GM23248 (cell line): ENCODE measurements around the gene AVPR2. TPM values are rescaled to one million over a fixed set of nuclear protein-coding genes. Genes with fewer than 3 reads are reported as not detected.

Experiments used
- DNase-seq: peaks from one replicate; pipeline ENCODE4 v3.0.0-alpha.2; 2015
- H2AFZ ChIP-seq: fragments of 200-600 bp; sonication (generic); 2 replicates; pipeline ENCODE4 v1.6.1; 2016; ENCODE audit warnings: antibody characterized with exemption
- H3F3A ChIP-seq: fragments of 200-600 bp; sonication (generic); 2 replicates; pipeline ENCODE4 v1.6.1; 2016; ENCODE audit warnings: mild to moderate bottlenecking, antibody characterized with exemption, mixed run types; ENCODE audit not compliant: insufficient read depth
- H3K27ac ChIP-seq: fragments of 200-600 bp; sonication (generic); 2 replicates; pipeline ENCODE4 v1.5.1; 2016; ENCODE audit warnings: mild to moderate bottlenecking
- H3K27me3 ChIP-seq: fragments of 200-600 bp; sonication (generic); replicated peaks from 2 replicates; pipeline ENCODE4 v1.6.1; 2016; ENCODE audit warnings: mild to moderate bottlenecking; ENCODE audit not compliant: insufficient read depth
- H3K36me3 ChIP-seq: fragments of 200-600 bp; sonication (generic); 2 replicates; pipeline ENCODE4 v1.6.1; 2016; ENCODE audit warnings: low read depth, mild to moderate bottlenecking
- H3K4me1 ChIP-seq: fragments of 200-600 bp; sonication (generic); 2 replicates; pipeline ENCODE4 v1.6.1; 2016; ENCODE audit warnings: mild to moderate bottlenecking; ENCODE audit not compliant: insufficient read depth
- H3K4me2 ChIP-seq: fragments of 200-600 bp; sonication (generic); one replicate; pipeline ENCODE4 v1.6.1; 2016; ENCODE audit warnings: mild to moderate bottlenecking; ENCODE audit not compliant: unreplicated experiment
- H3K4me3 ChIP-seq: fragments of 200-600 bp; sonication (generic); 2 replicates; pipeline ENCODE4 v1.5.1; 2016; ENCODE audit warnings: mild to moderate bottlenecking
- H3K79me2 ChIP-seq: fragments of 200-600 bp; sonication (generic); 2 replicates; pipeline ENCODE4 v1.6.1; 2016; ENCODE audit warnings: mild to moderate bottlenecking; ENCODE audit not compliant: insufficient read depth
- H3K9ac ChIP-seq: fragments of 200-600 bp; sonication (generic); 2 replicates; pipeline ENCODE4 v1.6.1; 2016; ENCODE audit warnings: mild to moderate bottlenecking
- H3K9me2 ChIP-seq: fragments of 200-600 bp; sonication (generic); 2 replicates; pipeline ENCODE4 v1.6.1; 2016; ENCODE audit warnings: mixed run types, mild to moderate bottlenecking, moderate library complexity; ENCODE audit not compliant: insufficient read depth
- H3K9me3 ChIP-seq: fragments of 200-600 bp; sonication (generic); one replicate; pipeline ENCODE4 v1.6.1; 2017; ENCODE audit warnings: low read depth
- H4K20me1 ChIP-seq: fragments of 200-600 bp; sonication (generic); 2 replicates; pipeline ENCODE4 v1.6.0; 2016; ENCODE audit not compliant: insufficient read depth
- EZH2 ChIP-seq: fragments of 200-600 bp; sonication (generic); IDR thresholded peaks from 2 replicates; pipeline ENCODE4 v1.6.1; 2018; ENCODE audit warnings: antibody characterized with exemption, mild to moderate bottlenecking; ENCODE audit not compliant: insufficient read depth, poor library complexity, severe bottlenecking
- EZH2phosphoT487 ChIP-seq: fragments of 200-600 bp; sonication (generic); IDR thresholded peaks from 2 replicates; pipeline ENCODE4 v1.6.1; 2018; ENCODE audit warnings: antibody characterized with exemption, moderate library complexity, mild to moderate bottlenecking, low read depth; ENCODE audit not compliant: insufficient read depth
- WGBS, 2 experiments: methylation state at CpG; one replicate each; pipeline ENCODE4 v1.1.6; 2015 to 2017; ENCODE audit warnings: low lambda C conversion rate in 2 of 2, low coverage in 1 of 2; ENCODE audit errors: missing lambda C conversion rate in 2 of 2; 5-methylcytosine and 5-hydroxymethylcytosine counted together
- in situ Hi-C: fragments of 300-500 bp; cut with MboI; formaldehyde crosslinking; loops from 2 replicates; pipeline ENCODE4 v1.15.0; 2020
- polyA plus RNA-seq: library from polyadenylated mRNA; unstranded; fragments of >200 nt; fragmentation: Nextera tagmentation; extraction: Ambion mirVana; gene quantifications from 2 replicates; pipeline ENCODE4 v1.2.1, GENCODE V29; 2016
- total RNA-seq: library from RNA; depleted of rRNA; stranded (reverse); fragments of >200 nt; shearing (Covaris generic); gene quantifications from 2 replicates; pipeline ENCODE4 v1.2.3, GENCODE V29; 2014

AVPR2 gene
- total and polyA plus RNA-seq, 2 experiments from 2014 or later = not detected

DNA sequence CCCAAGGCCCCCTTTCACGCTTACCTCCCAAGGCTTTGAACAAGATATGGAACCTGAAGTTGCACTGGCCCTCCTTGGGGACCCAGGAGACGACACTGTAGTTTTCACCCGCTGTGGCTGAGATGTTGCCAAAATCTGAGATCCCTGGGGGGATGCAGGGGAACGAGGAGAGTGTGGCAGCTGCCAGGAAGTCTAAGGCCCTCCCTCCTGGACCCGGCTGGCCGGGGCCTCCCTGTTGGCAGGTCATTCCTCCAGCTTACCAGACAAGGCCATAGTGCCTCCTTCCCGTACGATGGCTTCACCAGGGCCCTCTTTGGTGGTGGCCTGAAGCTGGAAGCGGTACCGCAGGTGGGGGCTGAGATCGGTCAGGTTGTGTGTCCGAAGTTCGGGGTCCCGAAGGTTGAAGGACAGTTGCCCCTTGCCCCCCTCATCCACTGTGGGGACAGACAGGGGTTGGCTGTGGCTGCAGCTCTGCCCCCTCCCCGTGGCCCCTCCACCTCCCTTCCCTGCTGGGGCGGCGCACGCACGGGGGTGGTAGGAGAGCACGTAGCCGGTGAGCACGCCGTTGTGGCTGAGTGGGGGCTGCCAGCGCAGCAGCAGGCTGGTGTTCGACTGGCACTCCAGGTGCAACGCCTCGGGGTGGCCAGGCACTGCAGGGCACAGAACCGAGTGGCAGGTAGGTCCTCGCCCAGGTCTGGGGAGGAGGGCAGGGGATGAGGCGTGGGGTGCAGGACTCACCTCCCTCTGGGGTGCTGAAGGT lies 39.7 kb upstream of the AVPR2 start:
- Histone ChIP-seq H3K27me3 (no peaks in the 10 kb centered on the region), H3K27ac (no peak overlapping the region), H3K79me2 (no peaks in the 10 kb centered on the region), H3K9me3 (no peaks in the 10 kb centered on the region), H3K4me3 (no peak overlapping the region), H2AFZ (no peak overlapping the region), H4K20me1 (no peaks in the 10 kb centered on the region), H3F3A (no peaks in the 10 kb centered on the region), H3K36me3 (no peaks in the 10 kb centered on the region), H3K9ac (no peak overlapping the region), H3K4me1 (no peaks in the 10 kb centered on the region), H3K9me2 (no peaks in the 10 kb centered on the region), H3K4me2 (no peak overlapping the region)
- in situ Hi-C loops = no loop called here
- WGBS, 2 experiments = 56 to 69% methylated on average over 3 to 25 of the region's 30 CpGs
- DNase-seq = no peak
- TF ChIP-seq EZH2 (no peak), EZH2phosphoT487 (no peak)

- H3K9me2 ChIP-seq = no peaks in the 10 kb centered on the region
- H3K36me3 ChIP-seq = no peaks in the 10 kb centered on the region
- no peaks in the 10 kb centered on the region for H3K9me3 ChIP-seq
- no peaks in the 10 kb centered on the region for H3F3A ChIP-seq
- H3K4me1 ChIP-seq = no peaks in the 10 kb centered on the region
- TF ChIP-seq EZH2phosphoT487 (no peak), EZH2 (no peak)
- in situ Hi-C loops = no loop called here
- no peak overlapping the region for H3K9ac ChIP-seq
- WGBS, 2 experiments = 0 to 60% methylated on average over 1 of the region's 11 CpGs
- H3K27me3 ChIP-seq = no peaks in the 10 kb centered on the region
- H2AFZ ChIP-seq = no peak overlapping the region
- no peak overlapping the region for H3K4me2 ChIP-seq
- H3K27ac ChIP-seq = no peak overlapping the region
- DNase-seq = no peak
- H3K4me3 ChIP-seq = no peak overlapping the region
- no peaks in the 10 kb centered on the region for H4K20me1 ChIP-seq
- no peaks in the 10 kb centered on the region for H3K79me2 ChIP-seq
Observed at GRCh38 chrX:153865321-153865580, 39.2 kb upstream of the AVPR2 start.

- H3K9ac ChIP-seq = no peak overlapping the region
- no peaks in the 10 kb centered on the region for H3K9me2 ChIP-seq
- H3K4me1 ChIP-seq = no peaks in the 10 kb centered on the region
- H3K4me2 ChIP-seq = no peak overlapping the region
- DNase-seq = no peak
- WGBS, 2 experiments = 74 to 77% methylated on average over 7 to 8 of the region's 9 CpGs
- in situ Hi-C loops = no loop called here
- no peaks in the 10 kb centered on the region for H3K79me2 ChIP-seq
- no peaks in the 10 kb centered on the region for H3K36me3 ChIP-seq
- no peak overlapping the region for H3K4me3 ChIP-seq
- no peaks in the 10 kb centered on the region for H3F3A ChIP-seq
- no peaks in the 10 kb centered on the region for H3K9me3 ChIP-seq
- H3K27ac ChIP-seq = no peak overlapping the region
- H4K20me1 ChIP-seq = no peaks in the 10 kb centered on the region
- TF ChIP-seq EZH2 (no peak), EZH2phosphoT487 (no peak)
- no peaks in the 10 kb centered on the region for H3K27me3 ChIP-seq
- no peak overlapping the region for H2AFZ ChIP-seq
Observed at GRCh38 chrX:153865685-153866084, 38.8 kb upstream of the AVPR2 start.

DNA sequence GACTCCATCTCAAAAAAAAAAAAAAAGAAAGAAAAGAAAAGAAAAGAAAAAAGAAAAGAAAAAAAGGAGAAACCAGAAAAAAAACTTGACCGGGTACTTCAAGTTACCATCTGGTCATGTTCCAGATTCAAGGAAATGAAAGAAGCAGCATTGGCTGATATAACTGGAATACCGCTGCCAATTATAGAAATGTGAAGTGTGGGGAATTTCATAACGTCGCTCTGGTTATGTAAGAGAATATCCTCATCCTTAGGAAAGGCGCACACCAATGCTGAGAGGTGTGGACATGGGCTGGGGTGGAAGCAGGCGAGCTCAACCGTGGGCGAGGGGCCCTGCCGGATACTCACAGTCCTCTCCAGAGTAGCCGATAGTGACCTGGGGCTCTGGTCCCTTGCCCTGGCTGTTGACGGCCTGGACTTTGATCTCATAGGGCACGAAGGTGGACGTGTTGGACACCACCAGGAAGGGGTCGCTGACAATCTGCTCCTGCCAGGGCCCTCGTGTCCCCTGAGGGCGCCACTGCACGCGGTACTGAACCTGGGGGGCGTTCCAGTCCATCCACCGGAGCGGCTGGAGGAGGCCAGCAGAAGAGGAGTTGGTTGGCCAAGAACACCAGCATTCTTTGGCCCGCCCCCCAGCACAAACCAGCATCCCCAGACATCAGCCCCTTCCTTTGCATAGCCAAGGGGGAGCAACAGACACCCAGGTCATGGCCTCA lies 38.0 kb upstream of the AVPR2 start:
- Histone ChIP-seq H3K9ac (no peak overlapping the region), H3F3A (no peaks in the 10 kb centered on the region), H3K9me2 (no peaks in the 10 kb centered on the region), H3K9me3 (no peaks in the 10 kb centered on the region), H3K4me3 (no peak overlapping the region), H3K36me3 (no peaks in the 10 kb centered on the region), H3K27me3 (no peaks in the 10 kb centered on the region), H3K4me2 (no peak overlapping the region), H2AFZ (no peak overlapping the region), H3K27ac (no peak overlapping the region), H4K20me1 (no peaks in the 10 kb centered on the region), H3K79me2 (no peaks in the 10 kb centered on the region), H3K4me1 (no peaks in the 10 kb centered on the region)
- in situ Hi-C loops = no loop called here
- TF ChIP-seq EZH2phosphoT487 (no peak), EZH2 (no peak)
- DNase-seq = no peak
- WGBS, 2 experiments = 42 to 54% methylated on average over 9 to 12 of the region's 22 CpGs
